Liver (tissue), 9 donors: ENCODE results near the gene GPR152. TPM values are rescaled to one million over a fixed set of nuclear protein-coding genes. Genes with fewer than 3 reads are reported as not detected.
A peak's percentile ranks its signal among the peaks of the same experiment; 100 is the strongest.
"Not testable (repeated sequence)": the region's sequence is repeated elsewhere in the genome, so short reads cannot be mapped to it uniquely, and the experiment has no call there.

Experiments used
- DNase-seq: peaks from one replicate; pipeline ENCODE4 v3.0.0-alpha.2; 2017; ENCODE audit warnings: low spot score
- H3K27ac ChIP-seq, 2 donors: one replicate each; pipeline ENCODE4 v1.7.0; 2013; ENCODE audit warnings: inconsistent platforms in 2 of 2, low read length in 2 of 2, control low read depth in 1 of 2, low read depth in 1 of 2, mild to moderate bottlenecking in 1 of 2
- H3K27me3 ChIP-seq, 4 donors: one replicate each; pipeline versions ENCODE4 v1.6.1 to v1.7.0; 2013; ENCODE audit warnings: low read length in 3 of 4, inconsistent platforms in 1 of 4, mild to moderate bottlenecking in 1 of 4, moderate library complexity in 1 of 4; ENCODE audit not compliant: control insufficient read depth in 4 of 4, insufficient read depth in 4 of 4
- H3K36me3 ChIP-seq, 4 donors: one replicate each; pipeline versions ENCODE4 v1.6.1 to v1.7.0; 2013; ENCODE audit warnings: low read length in 3 of 4, mild to moderate bottlenecking in 3 of 4, low read depth in 1 of 4, moderate library complexity in 1 of 4; ENCODE audit not compliant: control insufficient read depth in 4 of 4, insufficient read depth in 3 of 4
- H3K4me1 ChIP-seq, 4 donors: one replicate each; pipeline versions ENCODE4 v1.6.1 to v1.7.0; 2013; ENCODE audit warnings: low read length in 3 of 4, mild to moderate bottlenecking in 3 of 4, moderate library complexity in 1 of 4; ENCODE audit not compliant: control insufficient read depth in 4 of 4, insufficient read depth in 4 of 4
- H3K4me3 ChIP-seq, 3 donors: one replicate each; pipeline versions ENCODE4 v1.6.1 to v1.7.0; 2013; ENCODE audit warnings: low read length in 3 of 3, control low read depth in 1 of 3, low read depth in 1 of 3, mild to moderate bottlenecking in 1 of 3
- H3K9ac ChIP-seq, 2 donors: one replicate each; pipeline ENCODE4 v1.7.0; 2013; ENCODE audit warnings: low read length in 2 of 2, mild to moderate bottlenecking in 2 of 2, moderate library complexity in 2 of 2, control low read depth in 1 of 2, low read depth in 1 of 2
- H3K9me3 ChIP-seq, 4 donors: one replicate each; pipeline versions ENCODE4 v1.6.1 to v1.7.0; 2013; ENCODE audit warnings: low read length in 3 of 4; ENCODE audit not compliant: control insufficient read depth in 4 of 4
- ATF3 ChIP-seq: IDR thresholded peaks from 2 replicates; pipeline ENCODE4 v1.6.1; 2016; ENCODE audit warnings: antibody characterized with exemption
- CTCF ChIP-seq: fragments of 150-350 bp; IDR thresholded peaks from 2 replicates; pipeline ENCODE4 v1.5.1; 2017; ENCODE audit warnings: improper control_type of control experiment, low read depth, low read length; ENCODE audit not compliant: missing input control
- EGR1 ChIP-seq, 2 donors: IDR thresholded peaks; 2 replicates each; pipeline ENCODE4 v1.6.1; 2016 to 2018; ENCODE audit warnings: antibody characterized with exemption in 2 of 2, low read depth in 2 of 2
- FOXA1 ChIP-seq: IDR thresholded peaks from 2 replicates; pipeline ENCODE4 v1.6.1; 2016; ENCODE audit warnings: antibody characterized with exemption
- FOXA2 ChIP-seq: IDR thresholded peaks from 2 replicates; pipeline ENCODE4 v1.6.1; 2016; ENCODE audit warnings: antibody characterized with exemption
- GABPA ChIP-seq, 2 donors: IDR thresholded peaks in 1 of 2; conservative IDR thresholded peaks in 1 of 2; 2 replicates each; pipeline ENCODE4 v1.6.1; 2016; ENCODE audit warnings: antibody characterized with exemption in 2 of 2, mild to moderate bottlenecking in 1 of 2, moderate library complexity in 1 of 2
- HNF4A ChIP-seq, 2 donors: conservative IDR thresholded peaks; 2 replicates each; pipeline ENCODE4 v1.6.1; 2016; ENCODE audit warnings: antibody characterized with exemption in 2 of 2, mild to moderate bottlenecking in 2 of 2
- HNF4G ChIP-seq: IDR thresholded peaks from 2 replicates; pipeline ENCODE4 v1.6.1; 2016; ENCODE audit warnings: antibody characterized with exemption
- JUND ChIP-seq, 2 donors: IDR thresholded peaks; 2 replicates each; pipeline ENCODE4 v1.6.1; 2016; ENCODE audit warnings: antibody characterized with exemption in 2 of 2
- MAX ChIP-seq: IDR thresholded peaks from 2 replicates; pipeline ENCODE4 v1.6.1; 2016; ENCODE audit warnings: antibody characterized with exemption
- NR2F2 ChIP-seq: IDR thresholded peaks from 2 replicates; pipeline ENCODE4 v1.6.1; 2016; ENCODE audit warnings: antibody characterized with exemption
- RAD21 ChIP-seq, 2 donors: IDR thresholded peaks; 2 replicates each; pipeline ENCODE4 v1.6.1; 2016; ENCODE audit warnings: antibody characterized with exemption in 2 of 2, mild to moderate bottlenecking in 2 of 2
- REST ChIP-seq: IDR thresholded peaks from 2 replicates; pipeline ENCODE4 v1.6.1; 2016; ENCODE audit warnings: antibody characterized with exemption, mild to moderate bottlenecking
- RXRA ChIP-seq, 2 donors: IDR thresholded peaks; 2 replicates each; pipeline ENCODE4 v1.6.1; 2017 to 2018; ENCODE audit warnings: antibody characterized with exemption in 2 of 2, mild to moderate bottlenecking in 1 of 2
- SP1 ChIP-seq: IDR thresholded peaks from 2 replicates; pipeline ENCODE4 v1.6.1; 2018; ENCODE audit warnings: antibody characterized with exemption, mild to moderate bottlenecking
- TAF1 ChIP-seq: conservative IDR thresholded peaks from 2 replicates; pipeline ENCODE4 v1.6.1; 2016; ENCODE audit warnings: antibody characterized with exemption, mild to moderate bottlenecking
- YY1 ChIP-seq: IDR thresholded peaks from 2 replicates; pipeline ENCODE4 v1.6.1; 2016; ENCODE audit warnings: antibody characterized with exemption, mild to moderate bottlenecking
- ZBTB33 ChIP-seq: IDR thresholded peaks from 2 replicates; pipeline ENCODE4 v1.6.1; 2016; ENCODE audit warnings: antibody characterized with exemption
- WGBS: extraction: QIAGEN DNeasy Blood & Tissue Kit; methylation state at CpG from one replicate; pipeline ENCODE4 v1.1.7; 2013; 5-methylcytosine and 5-hydroxymethylcytosine counted together
- polyA plus RNA-seq, 2 donors: library from polyadenylated mRNA; stranded (reverse) in 1 of 2; unstranded in 1 of 2; fragments of 200-250 nt in 1 of 2; fragments of >200 nt in 1 of 2; fragmentation: Nextera tagmentation in 1 of 2; extraction: Ambion mirVana in 1 of 2; gene quantifications; one replicate each; pipeline versions ENCODE4 v1.2.1 to v1.2.3, GENCODE V29; 2013 to 2015
- total RNA-seq, 2 donors: library from RNA; depleted of rRNA; stranded (reverse); fragments of >200 nt; gene quantifications; one replicate each; pipeline ENCODE4 v1.2.3, GENCODE V29; 2014
- donor health status: healthy.
- donor health status: healthy.
- donor health status: healthy.
- donor health status: healthy.
- donor health status: healthy.

The GPR152 gene
- total and polyA plus RNA-seq, 4 donors, result not detected

- peak; percentile 91 for TF ChIP-seq ATF3
Observed at GRCh38 chr11:67428052-67429001, 24.2 kb downstream of the GPR152 start, which contains the start of gene RPS6KB2 (continued).

GRCh38 chr11:67427364-67427859 lies 25.1 kb downstream of the GPR152 start:
- peak overlapping the region; percentile 80 to 94 for H3K27ac ChIP-seq

GRCh38 chr11:67423891-67424613 lies 28.5 kb downstream of the GPR152 start:
- H3K9me3 ChIP-seq, result no peaks in the 10 kb centered on the region
- H3K36me3 ChIP-seq, result no peaks in the 10 kb centered on the region
- no peaks in the 10 kb centered on the region for H3K27me3 ChIP-seq
- H3K27ac ChIP-seq, result no peak overlapping the region
- TF ChIP-seq TAF1 (no peak), HNF4G (no peak), NR2F2 (no peak), EGR1 (IDR thresholded peaks at IDR 0.05; ENCODE audit: low read depth in 2 of 2) (no peak), YY1 (no peak), MAX (no peak), GABPA (IDR thresholded peaks at IDR 0.05 in 1 of 2, conservative IDR thresholded peaks at IDR 0.05 in 1 of 2) (no peak), ATF3 (no peak), SP1 (no peak), REST (no peak), RAD21 (IDR thresholded peaks at IDR 0.05) (no peak), CTCF (no peak), ZBTB33 (no peak), RXRA (IDR thresholded peaks at IDR 0.05) (no peak), JUND (IDR thresholded peaks at IDR 0.05) (no peak), FOXA1 (no peak), HNF4A (conservative IDR thresholded peaks at IDR 0.05) (no peak), FOXA2 (no peak)
- H3K4me1 ChIP-seq, result peaks cover 11 to 33% (median 21%) of the 10 kb centered on the region in 4 donors
- no peak overlapping the region for H3K9ac ChIP-seq
- WGBS, result 93% methylated on average over 34 of the region's 34 CpGs
- H3K4me3 ChIP-seq, result no peak overlapping the region
- DNase-seq, result no peak

More at GRCh38 chr11:67427364-67427859, 25.1 kb downstream of the GPR152 start:
- TF ChIP-seq HNF4A (conservative IDR thresholded peaks at IDR 0.05), result peak; percentile 38 to 51
- TF ChIP-seq RXRA (IDR thresholded peaks at IDR 0.05), result peak; percentile 72 to 82
- TF ChIP-seq HNF4G, result peak; percentile 4
- TF ChIP-seq SP1, result peak; percentile 62
- not testable (repeated sequence) for H3K36me3 ChIP-seq, H3K9me3 ChIP-seq, DNase-seq, H3K27me3 ChIP-seq
- WGBS, result 56% methylated on average over 19 of the region's 19 CpGs
- H3K9ac ChIP-seq, result peak overlapping the region; percentile 66 to 100
- H3K4me3 ChIP-seq, result peak overlapping the region; percentile 68 to 100 (median 91)
- peaks cover 3 to 19% (median 12%) of the 10 kb centered on the region in 4 donors for H3K4me1 ChIP-seq
